ENCODE data around the gene RBMX2.

DNA sequence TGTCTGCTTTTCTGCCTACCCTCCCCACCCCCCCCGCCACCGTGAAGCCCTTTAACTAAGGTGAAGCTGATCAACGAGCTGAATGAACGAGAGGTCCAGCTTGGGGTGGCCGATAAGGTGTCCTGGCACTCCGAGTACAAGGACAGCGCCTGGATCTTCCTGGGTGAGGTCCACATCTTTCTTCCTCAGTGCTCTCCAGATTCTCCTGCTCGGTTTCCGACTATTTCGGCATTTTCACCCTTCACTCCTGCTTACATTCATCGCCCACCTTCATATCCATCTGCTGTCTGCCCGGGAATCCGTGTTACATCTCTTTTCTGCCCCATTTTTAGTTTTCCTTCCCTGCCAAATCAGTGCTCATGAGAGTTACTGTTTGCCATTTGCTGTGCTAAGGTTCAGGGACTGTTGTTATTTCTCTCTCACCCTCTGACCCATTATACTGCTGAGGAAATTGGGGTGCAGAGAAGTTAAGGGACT, 459 bp downstream of the RBMX2 start:
- TF ChIP-seq, protein P1, sequence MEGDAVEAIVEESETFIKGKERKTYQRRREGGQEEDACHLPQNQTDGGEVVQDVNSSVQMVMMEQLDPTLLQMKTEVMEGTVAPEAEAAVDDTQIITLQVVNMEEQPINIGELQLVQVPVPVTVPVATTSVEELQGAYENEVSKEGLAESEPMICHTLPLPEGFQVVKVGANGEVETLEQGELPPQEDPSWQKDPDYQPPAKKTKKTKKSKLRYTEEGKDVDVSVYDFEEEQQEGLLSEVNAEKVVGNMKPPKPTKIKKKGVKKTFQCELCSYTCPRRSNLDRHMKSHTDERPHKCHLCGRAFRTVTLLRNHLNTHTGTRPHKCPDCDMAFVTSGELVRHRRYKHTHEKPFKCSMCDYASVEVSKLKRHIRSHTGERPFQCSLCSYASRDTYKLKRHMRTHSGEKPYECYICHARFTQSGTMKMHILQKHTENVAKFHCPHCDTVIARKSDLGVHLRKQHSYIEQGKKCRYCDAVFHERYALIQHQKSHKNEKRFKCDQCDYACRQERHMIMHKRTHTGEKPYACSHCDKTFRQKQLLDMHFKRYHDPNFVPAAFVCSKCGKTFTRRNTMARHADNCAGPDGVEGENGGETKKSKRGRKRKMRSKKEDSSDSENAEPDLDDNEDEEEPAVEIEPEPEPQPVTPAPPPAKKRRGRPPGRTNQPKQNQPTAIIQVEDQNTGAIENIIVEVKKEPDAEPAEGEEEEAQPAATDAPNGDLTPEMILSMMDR (IDR thresholded peaks at IDR 0.05; ENCODE audit: poor library complexity, severe bottlenecking), result no peak
- TF ChIP-seq EZH2 (IDR thresholded peaks at IDR 0.05; ENCODE audit: borderline replicate concordance, insufficient read depth, low read length, poor library complexity, severe bottlenecking), result no peak

Measured in neural cell (in vitro differentiated cells).